IPS-20b (cell line): ENCODE measurements around the gene DMRTA2.

ENCODE experiments used
- H3K27ac ChIP-seq: one replicate; pipeline ENCODE4 v1.5.1; 2013; ENCODE audit warnings: low read length
- H3K27me3 ChIP-seq: 2 replicates; pipeline ENCODE4 v1.6.1; 2013; ENCODE audit warnings: mild to moderate bottlenecking, low read length, inconsistent platforms; ENCODE audit not compliant: insufficient read depth
- H3K36me3 ChIP-seq: 2 replicates; pipeline ENCODE4 v1.6.1; 2013; ENCODE audit warnings: low read depth, mild to moderate bottlenecking, inconsistent platforms, low read length, moderate library complexity; ENCODE audit not compliant: insufficient read depth
- H3K4me1 ChIP-seq: 2 replicates; pipeline ENCODE4 v1.6.1; 2013; ENCODE audit warnings: mild to moderate bottlenecking, control low read depth, inconsistent platforms, low read length, moderate library complexity; ENCODE audit not compliant: insufficient read depth
- H3K4me3 ChIP-seq: 2 replicates; pipeline ENCODE4 v1.5.1; 2013; ENCODE audit warnings: mild to moderate bottlenecking, low read length, inconsistent platforms
- H3K9ac ChIP-seq: 2 replicates; pipeline ENCODE4 v1.6.1; 2013; ENCODE audit warnings: low read depth, mild to moderate bottlenecking, inconsistent platforms, low read length, moderate library complexity
- H3K9me3 ChIP-seq: 2 replicates; pipeline ENCODE4 v1.6.1; 2013; ENCODE audit warnings: mild to moderate bottlenecking, low read depth, low read length, inconsistent platforms; ENCODE audit not compliant: insufficient read depth

The DMRTA2 gene

GRCh38 chr1:50369008-50369634 lies 54.1 kb downstream of the DMRTA2 start:
- no peaks in the 10 kb centered on the region for H3K36me3 ChIP-seq
- H3K27me3 ChIP-seq: peaks cover 50% of the 10 kb centered on the region
- H3K27ac ChIP-seq: no peak overlapping the region
- no peaks in the 10 kb centered on the region; the same call in 1 of the 2 replicates for H3K4me1 ChIP-seq
- H3K9me3 ChIP-seq: no peaks in the 10 kb centered on the region
- H3K4me3 ChIP-seq: no peak overlapping the region
- no peak overlapping the region for H3K9ac ChIP-seq

- H3K4me3 ChIP-seq: no peak overlapping the region
- H3K9me3 ChIP-seq: no peaks in the 10 kb centered on the region
- no peak overlapping the region for H3K9ac ChIP-seq
Observed at GRCh38 chr1:50368179-50369007, 54.9 kb downstream of the DMRTA2 start.

More at GRCh38 chr1:50368179-50369007, 54.9 kb downstream of the DMRTA2 start:
- Histone ChIP-seq H3K27me3 (peaks cover 50% of the 10 kb centered on the region), H3K27ac (no peak overlapping the region), H3K36me3 (no peaks in the 10 kb centered on the region), H3K4me1 (no peaks in the 10 kb centered on the region)
